Measurements from ENCODE around the gene HES7. TPM values are rescaled to one million over a fixed set of nuclear protein-coding genes. Genes with fewer than 3 reads are reported as not detected.
A peak's percentile ranks its signal among the peaks of the same experiment; 100 is the strongest.

Gene HES7
- total and polyA plus RNA-seq, 3 donors from 2014 or later, result 0.25 to 0.31 TPM; not detected in 1

DNA sequence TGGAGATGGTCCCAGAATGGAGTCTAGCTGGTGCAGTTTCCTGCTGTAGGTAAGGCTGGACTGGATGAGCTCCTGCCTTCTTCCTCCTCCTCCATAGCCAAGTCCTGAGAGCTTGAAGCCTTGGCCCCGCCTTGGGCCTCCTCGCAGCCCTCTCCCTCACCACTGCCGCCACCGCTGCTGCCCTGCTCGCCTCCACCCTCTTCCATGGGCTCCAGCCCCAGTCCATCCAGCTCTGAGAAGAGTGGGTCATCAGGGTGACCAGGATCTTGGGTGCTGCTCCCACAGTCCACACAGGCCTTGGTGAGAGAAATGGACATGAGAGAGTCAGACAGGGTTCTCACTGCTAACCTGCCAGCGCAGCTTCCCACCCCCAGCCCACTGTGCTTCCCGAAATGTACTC, 17.1 kb upstream of the HES7 start:
- intact Hi-C loops (cut with DNase I; ENCODE audit: low total_unique reads), result no loop called here
- H3K4me1 ChIP-seq, result no peaks in the 10 kb centered on the region
- TF ChIP-seq, protein P1, sequence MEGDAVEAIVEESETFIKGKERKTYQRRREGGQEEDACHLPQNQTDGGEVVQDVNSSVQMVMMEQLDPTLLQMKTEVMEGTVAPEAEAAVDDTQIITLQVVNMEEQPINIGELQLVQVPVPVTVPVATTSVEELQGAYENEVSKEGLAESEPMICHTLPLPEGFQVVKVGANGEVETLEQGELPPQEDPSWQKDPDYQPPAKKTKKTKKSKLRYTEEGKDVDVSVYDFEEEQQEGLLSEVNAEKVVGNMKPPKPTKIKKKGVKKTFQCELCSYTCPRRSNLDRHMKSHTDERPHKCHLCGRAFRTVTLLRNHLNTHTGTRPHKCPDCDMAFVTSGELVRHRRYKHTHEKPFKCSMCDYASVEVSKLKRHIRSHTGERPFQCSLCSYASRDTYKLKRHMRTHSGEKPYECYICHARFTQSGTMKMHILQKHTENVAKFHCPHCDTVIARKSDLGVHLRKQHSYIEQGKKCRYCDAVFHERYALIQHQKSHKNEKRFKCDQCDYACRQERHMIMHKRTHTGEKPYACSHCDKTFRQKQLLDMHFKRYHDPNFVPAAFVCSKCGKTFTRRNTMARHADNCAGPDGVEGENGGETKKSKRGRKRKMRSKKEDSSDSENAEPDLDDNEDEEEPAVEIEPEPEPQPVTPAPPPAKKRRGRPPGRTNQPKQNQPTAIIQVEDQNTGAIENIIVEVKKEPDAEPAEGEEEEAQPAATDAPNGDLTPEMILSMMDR (IDR thresholded peaks at IDR 0.05), result no peak
- no peak for TF ChIP-seq POLR2A (IDR thresholded peaks at IDR 0.05)
- H3K27me3 ChIP-seq, result no peaks in the 10 kb centered on the region
- H3K9me3 ChIP-seq, result no peaks in the 10 kb centered on the region
- WGBS, 2 donors, result 92 to 95% methylated on average over 7 of the region's 7 CpGs
- H3K4me3 ChIP-seq, result no peak overlapping the region
- DNase-seq, result no peak
- peak overlapping the region in 1 of 2 donors; percentile 96 for H3K27ac ChIP-seq
- no peaks in the 10 kb centered on the region for H3K36me3 ChIP-seq (ENCODE audit: low read depth, missing control alignments)

DNA sequence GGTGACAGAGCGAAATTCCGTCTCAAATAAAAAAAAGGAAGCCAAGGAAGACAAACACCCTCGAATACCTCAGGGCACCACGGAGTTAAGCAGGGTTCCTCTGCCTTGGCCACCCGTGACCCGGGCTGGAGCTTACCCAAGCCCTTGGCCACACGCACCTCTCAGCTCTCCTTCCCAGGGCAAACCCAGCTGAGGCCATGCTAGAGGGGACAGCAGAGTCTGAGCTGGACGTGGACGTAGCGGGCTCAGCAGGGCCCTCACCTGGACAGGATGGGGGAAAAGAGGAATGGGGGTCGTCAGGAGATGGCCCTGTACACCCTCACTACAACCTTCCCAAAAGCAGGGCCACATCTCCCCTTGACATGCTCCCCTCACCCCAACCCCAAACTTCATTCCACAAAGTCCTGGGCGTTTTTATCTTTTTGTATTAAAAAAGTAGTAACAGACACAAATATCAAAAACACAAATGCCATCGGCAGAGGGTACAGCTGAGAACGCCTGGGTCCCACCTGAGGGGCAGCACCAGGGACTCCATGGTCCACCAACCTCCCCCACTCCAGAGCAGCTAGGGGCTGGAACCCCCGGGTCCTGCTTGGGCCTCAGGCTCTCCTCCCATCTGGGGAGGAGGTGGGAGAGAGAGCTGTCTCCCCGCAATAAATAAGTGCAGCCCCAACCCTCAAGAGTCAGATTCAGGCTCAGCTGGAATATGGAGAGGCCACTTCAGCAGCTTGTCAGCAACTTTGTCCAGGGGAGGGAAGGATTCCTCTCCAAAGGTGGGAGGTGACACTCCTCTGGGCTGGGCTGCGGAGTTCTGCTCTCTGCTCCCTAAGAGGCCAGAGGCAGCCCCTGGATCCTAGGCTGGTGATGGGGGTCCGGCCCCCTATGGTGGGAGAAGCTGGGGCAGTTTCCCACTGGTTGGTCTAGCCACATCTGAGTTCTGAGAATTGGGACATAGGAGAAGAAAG, 16.4 kb upstream of the HES7 start:
- no peaks in the 10 kb centered on the region for H3K4me1 ChIP-seq
- no peaks in the 10 kb centered on the region for H3K9me3 ChIP-seq
- no peaks in the 10 kb centered on the region for H3K27me3 ChIP-seq
- no peaks in the 10 kb centered on the region for H3K36me3 ChIP-seq (ENCODE audit: low read depth, missing control alignments)
- peak; percentile 18 for DNase-seq
- H3K27ac ChIP-seq, result peak overlapping the region; percentile 95 to 96
- intact Hi-C loops (cut with DNase I; ENCODE audit: low total_unique reads), result no loop called here
- TF ChIP-seq POLR2A (IDR thresholded peaks at IDR 0.05), result no peak
- TF ChIP-seq, protein P1 (IDR thresholded peaks at IDR 0.05), result no peak
- H3K4me3 ChIP-seq, result peak overlapping the region in 1 of 2 donors; percentile 51
- WGBS, 2 donors, result 66 to 68% methylated on average over 17 to 18 of the region's 18 CpGs

DNA sequence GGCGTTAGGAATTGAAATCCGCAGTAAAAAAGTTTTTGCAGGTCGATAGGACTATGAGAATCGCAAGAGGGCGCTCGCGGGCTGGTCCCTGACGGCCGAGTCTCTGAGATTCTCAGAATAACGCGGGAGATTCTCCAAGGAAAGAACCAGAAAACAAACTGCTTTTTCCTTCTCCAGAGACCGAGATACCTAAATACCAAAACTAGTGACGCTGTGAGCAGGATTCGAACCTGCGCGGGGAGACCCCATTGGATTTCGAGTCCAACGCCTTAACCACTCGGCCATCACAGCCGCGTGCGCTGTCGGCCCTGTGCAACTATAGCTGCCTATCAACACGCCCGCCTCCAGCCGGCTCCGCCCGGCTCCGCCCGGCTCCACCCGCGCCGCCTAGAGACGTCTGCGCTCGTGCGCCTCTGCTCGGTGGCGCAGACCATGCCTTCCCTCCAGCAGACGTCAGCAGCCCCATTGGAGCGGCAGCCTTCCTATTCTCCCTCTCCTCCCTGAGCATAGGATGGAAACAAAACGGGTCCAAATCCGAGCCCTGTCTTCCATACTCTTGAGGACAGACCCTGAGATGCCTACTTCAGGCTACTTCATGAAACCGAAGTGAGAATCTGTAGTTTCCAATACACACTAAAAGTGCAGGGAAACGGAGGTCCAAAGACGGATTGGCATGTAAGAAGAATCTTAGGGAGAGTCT, 14.9 kb upstream of the HES7 start:
- peak; percentile 47 for TF ChIP-seq POLR2A (IDR thresholded peaks at IDR 0.05)
- TF ChIP-seq, protein P1 (IDR thresholded peaks at IDR 0.05), result peak; percentile 86 to 96 (median 95)
- intact Hi-C loops (cut with DNase I; ENCODE audit: low total_unique reads), result no loop called here
- 1 to 2% methylated on average over 17 to 45 of the region's 46 CpGs for WGBS, 2 donors
- Histone ChIP-seq H3K27me3 (no peaks in the 10 kb centered on the region), H3K4me1 (no peaks in the 10 kb centered on the region), H3K9me3 (no peaks in the 10 kb centered on the region), H3K4me3 (peak overlapping the region; percentile 13 to 51), H3K27ac (peak overlapping the region; percentile 95 to 96), H3K36me3 (ENCODE audit: low read depth, missing control alignments) (no peaks in the 10 kb centered on the region)
- peak; percentile 95 for DNase-seq

DNA sequence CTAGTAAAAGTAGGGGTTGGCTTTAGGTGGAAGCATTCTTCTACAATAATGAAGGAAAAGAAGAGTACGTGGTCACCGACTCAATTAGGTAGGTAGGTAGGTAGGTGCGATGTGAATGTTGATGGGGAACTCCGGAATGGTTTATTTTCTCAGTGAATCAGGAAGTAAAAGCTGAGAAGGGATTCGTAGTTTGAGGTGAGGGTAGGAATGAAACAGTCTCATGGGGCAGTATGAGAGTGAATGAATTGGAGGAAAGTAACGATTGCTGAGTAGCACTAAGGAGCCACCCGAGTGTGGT, 14.4 kb upstream of the HES7 start:
- H3K9me3 ChIP-seq, result no peaks in the 10 kb centered on the region
- TF ChIP-seq POLR2A (IDR thresholded peaks at IDR 0.05), result no peak
- TF ChIP-seq, protein P1 (IDR thresholded peaks at IDR 0.05), result no peak
- peak overlapping the region; percentile 13 to 51 for H3K4me3 ChIP-seq
- no peaks in the 10 kb centered on the region for H3K27me3 ChIP-seq
- DNase-seq, result no peak
- H3K36me3 ChIP-seq (ENCODE audit: low read depth, missing control alignments), result no peaks in the 10 kb centered on the region
- WGBS, 2 donors, result 1 to 2% methylated on average over 7 of the region's 7 CpGs
- intact Hi-C loops (cut with DNase I; ENCODE audit: low total_unique reads), result no loop called here
- peak overlapping the region; percentile 95 to 96 for H3K27ac ChIP-seq
- H3K4me1 ChIP-seq, result no peaks in the 10 kb centered on the region
